NCI-H1417 (cell line): ENCODE data around the gene ROBO1.
"Not testable (repeated sequence)": the region's sequence is repeated elsewhere in the genome, so short reads cannot be mapped to it uniquely, and the experiment has no call there.

Experiments
- DNase-seq, 3 experiments: peaks; one replicate each; lab custom pipeline; 2025; lab: John Stamatoyannopoulos, UW

The ROBO1 gene

DNA sequence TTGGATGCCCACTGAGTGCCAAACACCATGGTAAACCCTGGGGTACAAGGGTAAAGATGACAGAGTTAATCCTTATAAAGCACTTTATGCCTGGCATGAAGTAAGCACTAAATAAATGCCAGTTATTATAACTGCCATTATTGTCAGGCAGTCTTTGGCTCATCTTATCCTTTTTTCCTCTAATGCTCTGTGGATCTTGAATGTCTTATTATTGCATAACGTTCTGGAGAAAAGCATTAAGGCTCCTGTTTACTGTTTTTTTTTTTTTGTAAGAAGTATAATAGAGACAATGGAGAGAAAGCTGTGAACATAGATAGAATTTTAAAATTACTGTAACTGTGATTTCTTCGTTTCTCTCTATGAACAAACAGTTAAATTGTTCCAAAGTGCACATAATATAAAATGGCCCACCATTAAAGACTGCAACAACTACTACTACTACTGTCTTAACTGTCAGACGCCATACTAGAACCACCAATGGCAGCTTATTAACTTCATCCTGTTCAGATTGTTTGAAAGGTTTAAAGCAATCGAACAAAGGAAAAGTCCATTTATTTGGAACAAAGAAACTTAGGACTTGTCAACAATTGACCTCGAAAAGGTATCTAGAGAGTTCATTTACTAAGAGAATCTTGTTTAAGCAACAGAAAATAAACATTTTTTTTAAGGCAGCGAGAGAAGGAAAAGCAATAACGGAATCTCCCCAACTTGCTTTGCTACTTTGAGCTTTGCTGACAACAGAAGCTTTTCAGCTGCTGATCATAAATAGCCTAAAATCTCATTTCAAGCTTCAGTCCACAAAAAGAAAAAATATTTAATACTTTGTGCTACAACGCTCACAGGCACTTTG, 520.7 kb downstream of the ROBO1 start:
- no peak for DNase-seq

DNA sequence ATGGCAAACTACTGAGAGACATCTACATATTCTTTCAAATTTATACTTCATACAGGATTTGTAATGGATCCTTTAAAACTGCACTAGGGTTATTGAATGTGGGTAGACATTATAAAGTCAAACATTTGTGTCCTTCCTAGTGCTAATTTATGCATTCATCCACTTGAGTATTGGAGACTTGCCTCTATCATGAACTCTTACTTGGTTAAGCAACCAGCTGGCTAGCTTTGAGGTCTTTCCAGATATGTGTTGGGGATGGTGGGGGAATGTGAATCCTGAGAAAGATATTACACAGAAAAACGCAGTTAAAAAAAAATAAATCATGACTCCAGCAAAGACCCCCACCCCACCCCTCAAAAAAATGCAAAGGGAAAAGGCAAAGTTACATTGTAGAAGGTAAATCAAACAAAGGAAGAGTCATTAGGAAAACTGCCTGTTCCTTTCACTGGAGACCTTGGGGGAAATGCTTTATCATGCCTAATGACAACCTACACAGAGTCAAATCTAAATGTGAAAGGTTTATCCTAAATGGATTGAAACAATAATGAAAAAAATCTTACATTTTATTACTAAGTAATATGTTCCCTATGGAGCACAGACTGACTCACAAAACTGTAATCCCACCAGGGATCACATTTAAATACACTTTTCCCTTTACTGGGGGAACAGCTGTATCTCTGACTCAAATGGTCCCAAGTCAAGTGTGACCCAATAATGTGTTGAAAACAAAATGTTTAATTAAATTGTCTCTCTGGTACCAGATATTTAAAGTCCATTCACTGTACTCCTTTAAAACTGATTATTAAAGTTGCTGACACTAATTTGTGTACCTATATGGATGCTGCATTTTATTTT, 522.3 kb downstream of the ROBO1 start:
- no peak for DNase-seq

DNA sequence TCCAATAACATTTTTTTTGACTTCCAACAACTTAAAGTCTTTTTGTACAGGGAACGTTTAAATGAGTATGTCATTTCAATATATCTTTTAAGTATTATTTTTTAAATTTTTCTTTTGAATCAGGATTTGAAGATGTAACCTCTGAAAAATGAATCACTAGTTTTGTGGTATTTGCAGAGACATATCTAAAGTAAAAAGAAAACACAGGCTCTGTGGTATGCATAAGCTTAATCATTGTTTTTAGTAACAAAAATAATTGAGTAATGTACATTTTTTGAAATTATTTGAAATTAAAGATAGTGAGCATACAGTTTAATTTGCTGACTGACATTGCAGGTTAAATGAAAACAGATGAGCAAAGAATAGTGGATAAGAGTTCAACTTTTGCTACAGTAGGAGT, 531.3 kb downstream of the ROBO1 start:
- no peak for DNase-seq

DNA sequence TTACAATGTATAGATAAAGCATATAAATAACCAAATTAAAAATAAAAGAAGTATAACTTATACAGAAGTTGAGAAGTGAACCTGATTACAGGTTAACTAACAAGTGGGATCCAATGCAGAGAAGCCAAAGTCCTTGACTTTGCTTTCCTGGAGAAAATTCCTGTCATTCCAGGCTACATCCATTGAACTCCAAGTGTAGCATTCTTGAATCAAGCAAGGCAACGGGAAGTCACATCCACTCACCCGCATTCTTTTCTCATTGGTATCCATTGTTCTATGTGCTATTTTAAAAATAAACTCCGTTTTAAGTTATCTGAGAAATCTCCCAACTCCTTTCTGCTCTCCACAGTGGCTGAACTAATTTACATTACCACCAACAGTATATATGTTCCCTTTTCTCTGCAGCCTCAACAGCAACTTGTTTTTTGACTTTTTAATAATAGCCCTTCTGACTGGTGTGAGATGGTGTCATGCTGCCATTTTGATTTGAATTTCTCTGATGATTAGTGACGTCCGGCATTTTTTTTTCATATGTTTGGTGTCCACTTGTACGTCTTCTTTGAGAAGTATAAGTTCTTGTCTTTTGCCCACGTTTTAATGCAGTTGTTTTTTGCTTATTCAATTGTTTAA, 534.3 kb downstream of the ROBO1 start:
- DNase-seq = no peak

DNA sequence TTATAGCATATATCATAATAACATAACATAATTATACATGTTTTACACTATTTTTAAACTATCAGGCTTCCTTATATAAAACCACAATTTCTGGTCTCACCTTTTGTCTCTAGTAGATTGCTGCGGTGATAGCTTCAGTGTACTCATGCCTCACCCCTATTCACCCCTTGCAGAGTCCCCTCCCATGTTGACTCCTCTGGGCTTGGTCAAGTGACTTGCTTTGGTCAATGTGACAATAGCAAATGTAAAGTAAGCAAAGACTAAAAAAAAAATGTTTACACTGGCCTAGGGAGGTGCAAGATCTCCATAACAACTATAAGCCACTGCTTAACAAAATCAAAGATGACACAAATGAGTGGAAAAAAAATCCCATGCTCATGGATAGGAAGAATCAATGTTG, 537.5 kb downstream of the ROBO1 start:
- no peak for DNase-seq

DNA sequence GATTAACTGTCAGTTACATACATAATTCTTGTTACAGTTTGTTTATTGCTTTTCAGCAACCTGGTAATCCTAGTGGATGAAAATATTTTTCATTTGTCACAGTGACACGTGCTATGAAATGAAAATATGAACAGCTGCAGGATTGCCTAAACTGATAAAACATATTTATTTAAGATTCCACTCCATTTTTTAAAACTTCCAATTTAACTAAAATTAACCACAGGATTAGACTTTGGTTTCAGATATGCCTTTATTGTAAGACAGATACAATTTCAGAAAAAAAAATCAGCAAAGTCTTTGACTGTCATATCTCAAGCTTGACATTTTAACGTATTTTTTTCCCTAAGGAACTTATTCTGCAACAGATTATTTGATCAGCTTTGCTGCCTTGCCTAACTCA, 550.7 kb downstream of the ROBO1 start:
- DNase-seq = no peak

DNA sequence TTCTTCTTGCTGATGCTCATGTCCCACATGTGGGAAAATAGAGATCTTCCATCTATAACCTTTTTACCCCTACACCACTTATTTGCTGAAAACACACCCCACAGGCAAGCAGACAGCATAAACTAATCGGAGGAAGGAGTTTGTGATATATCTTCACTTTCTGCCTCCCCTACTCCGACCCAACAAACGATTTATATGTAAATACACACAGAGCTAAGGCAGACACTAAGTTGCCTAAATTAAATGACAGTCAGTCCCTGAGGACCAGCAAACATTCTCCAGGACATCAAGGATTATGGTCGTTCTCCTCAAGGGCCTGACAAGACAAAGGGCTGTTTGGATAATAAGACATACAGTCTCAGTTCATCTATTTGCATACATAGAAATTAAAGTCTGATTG, 552.5 kb downstream of the ROBO1 start:
- no peak for DNase-seq

DNA sequence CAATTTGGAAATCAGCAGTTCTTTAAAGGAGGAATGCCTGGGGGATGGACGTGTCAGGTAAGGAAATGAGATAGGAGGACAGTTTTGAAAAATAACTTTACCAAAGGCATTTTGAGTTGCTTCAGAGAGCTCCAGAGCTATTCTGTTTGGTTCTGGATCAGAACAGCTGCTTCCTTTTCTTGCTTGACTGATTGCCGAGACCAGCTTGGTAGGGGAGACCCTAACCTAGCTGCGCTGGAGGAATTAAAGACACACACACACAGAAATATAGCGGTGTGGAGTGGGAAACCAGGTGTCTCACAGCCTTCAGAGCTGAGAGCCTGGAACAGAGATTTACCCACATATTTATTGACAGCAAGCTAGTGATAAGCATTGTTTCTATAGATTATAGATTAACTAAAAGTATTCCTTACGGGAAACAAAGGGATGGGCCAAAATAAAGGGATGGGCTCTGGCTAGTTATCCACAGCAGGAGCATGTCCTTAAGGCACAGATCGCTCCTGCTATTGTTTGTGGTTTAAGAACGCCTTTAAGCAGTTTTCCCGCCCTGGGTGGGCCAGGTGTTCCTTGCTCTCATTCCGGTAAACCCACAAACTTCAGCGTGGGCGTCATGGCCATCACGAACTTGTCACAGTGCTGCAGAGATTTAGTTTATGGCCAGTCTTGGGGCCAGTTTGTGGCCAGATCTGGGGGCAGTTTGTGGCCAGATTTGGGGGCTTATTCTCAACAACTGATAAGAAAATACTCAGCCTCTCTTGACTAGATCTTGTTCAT, 556.0 kb downstream of the ROBO1 start:
- DNase-seq = no peak

DNA sequence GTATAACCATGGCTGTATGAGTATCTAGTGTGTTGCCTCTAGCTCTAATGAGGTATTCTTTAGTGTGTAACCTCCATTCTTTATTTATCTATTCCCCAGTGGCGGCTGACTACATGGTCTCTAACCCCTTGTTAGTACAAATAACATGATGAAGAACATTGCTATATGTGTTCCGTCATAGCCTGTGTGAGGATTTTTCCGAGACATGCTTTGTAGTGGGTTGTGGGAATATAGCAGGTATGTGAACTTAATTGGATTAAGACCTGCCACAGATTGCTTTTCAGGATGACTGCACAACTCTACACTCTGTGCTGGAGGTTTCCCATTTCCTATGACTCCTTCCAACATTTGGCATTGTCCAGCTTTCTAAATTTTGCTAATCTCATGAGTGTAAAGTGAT, 563.4 kb downstream of the ROBO1 start:
- DNase-seq = no peak

DNA sequence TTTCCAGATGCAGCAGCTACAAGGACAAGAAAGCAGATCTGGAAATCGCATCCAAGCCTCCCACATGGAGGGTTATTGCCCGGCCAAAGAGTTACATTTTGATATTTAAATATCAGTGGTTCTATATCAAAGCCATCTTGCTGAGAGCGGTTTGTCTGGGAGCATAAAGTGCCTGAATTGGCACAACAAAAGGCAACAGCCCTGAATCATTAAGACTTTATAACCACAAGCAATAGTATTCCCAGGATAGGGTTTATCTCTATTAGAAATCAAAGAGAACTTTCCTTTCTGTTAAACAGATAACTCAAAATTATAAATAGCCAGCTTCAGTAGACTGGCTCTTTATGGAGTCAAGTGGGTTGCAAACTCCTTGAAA, 564.7 kb downstream of the ROBO1 start:
- no peak for DNase-seq

DNA sequence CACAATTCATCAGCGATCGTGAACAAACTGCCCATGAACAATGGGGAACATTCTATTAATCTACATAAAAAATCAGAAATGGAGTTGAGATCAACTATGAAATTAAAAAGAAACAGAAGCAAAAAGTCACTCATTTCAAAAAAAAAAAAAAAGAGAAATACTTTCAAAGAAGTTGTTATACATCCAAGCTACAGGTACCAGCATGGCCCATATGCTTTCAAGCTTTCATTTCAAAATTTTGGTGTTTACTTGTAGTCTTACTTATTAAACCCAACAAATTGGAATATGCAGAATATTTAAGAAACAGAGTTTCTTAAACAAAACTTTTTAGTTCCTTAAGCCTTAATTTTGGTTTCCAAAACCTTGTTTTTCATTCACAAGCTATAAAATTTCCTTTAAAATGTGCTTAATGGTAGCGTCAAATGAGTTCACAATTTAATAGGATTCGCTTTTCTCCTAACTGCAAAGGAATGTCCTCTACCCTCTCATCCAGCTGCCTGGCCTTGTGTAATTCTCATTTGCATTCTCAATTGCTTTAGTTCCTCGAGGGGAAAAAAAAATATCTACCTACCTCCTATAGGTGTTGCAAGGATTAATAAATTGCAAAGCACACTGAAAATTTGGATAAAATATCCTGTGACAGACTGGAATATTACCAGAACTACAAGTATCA, 565.2 kb downstream of the ROBO1 start:
- no peak for DNase-seq

DNA sequence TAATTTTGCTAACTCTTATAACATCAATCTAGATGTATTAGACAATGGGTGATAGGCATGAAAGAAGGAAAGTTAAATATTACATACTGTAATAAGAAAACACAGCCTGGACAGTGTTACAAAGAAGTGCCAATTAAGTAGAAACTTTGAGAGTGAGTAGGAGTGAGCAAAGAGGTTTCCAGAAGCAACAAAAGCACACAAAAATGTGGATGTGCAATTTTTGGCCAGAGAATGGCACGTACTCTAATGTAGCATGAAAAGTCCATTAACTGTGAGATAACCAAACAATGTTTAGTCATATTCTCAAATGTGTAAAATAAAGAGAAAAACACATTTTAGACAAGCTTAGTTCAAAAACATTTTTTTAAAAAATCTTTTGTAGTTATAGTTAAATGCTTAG, 567.3 kb downstream of the ROBO1 start:
- no peak for DNase-seq

DNA sequence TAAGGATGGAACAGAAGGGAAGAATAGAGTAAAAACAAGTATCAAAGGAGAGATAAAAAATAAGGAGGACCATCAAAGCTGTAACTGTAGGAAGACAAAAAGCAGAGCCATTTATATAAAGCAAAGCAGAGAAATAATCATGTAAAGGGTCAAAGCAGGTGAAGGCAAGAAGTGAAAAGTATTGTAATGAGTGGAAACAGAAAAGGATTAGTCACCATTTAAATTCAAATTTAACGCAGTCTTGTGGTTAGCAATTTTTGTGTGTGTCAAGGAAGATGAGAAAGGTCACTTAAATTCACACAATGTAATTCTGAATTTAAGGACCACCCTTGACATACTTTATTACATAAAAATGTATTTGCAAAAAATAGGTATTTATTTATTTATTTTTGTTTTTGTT, 567.8 kb downstream of the ROBO1 start:
- DNase-seq = no peak

DNA sequence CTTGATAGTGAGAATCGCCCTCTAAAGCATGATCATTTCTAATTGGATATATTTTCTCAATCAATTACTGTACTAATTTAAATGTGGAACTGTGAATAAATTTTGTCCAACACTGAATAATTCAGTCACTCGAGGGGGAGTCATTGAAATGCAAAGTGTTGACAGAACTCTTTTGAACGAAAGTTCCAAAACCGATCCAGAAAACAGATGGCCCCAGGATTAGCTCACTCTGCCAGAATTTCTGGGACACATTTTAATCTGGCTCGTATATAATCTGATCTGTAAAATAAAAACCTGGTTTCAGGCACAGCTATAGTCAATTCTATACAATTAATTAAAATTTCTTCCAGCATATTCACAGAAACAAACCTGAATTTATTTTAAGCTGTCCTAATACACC, 580.4 kb downstream of the ROBO1 start:
- no peak for DNase-seq

DNA sequence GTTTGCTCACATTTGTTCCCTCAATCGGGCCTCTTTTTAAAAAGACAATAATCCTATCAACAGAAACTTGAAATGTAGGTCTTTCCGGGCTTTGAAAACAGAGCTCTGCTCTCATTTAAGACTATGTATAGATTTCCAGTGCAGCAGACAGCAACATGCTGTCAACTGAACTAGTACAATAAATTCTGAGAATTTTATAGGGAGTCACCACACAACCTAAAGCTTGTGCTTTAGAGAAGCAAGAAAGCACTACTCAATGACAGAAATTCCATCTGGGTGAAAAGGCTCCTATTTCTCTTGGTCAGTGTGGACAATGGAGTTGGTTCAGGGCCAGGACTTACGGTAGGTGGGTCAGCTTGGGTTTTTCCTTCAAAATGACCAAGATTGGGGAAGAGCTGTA, 583.5 kb downstream of the ROBO1 start:
- DNase-seq = peak in 1 of 3 experiments; percentile 4

DNA sequence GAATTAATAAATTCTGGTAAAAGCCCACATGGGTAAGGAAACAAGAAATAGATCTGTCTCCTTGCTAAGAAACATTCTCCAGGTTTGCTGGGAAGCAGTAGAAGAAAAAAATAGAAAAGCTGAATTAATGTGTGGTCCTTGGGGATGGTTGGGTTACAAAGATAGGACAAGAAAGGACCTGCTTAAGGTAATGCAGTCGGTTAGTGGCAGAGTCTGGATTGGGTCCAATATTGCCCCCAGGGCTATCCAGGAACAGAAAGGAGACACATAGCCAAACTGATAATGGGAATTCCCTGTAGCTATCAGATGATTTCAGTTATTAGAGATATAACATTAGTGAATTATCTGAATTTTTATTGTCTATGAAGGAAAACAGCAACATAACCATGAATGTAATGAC, 584.3 kb downstream of the ROBO1 start:
- no peak for DNase-seq

DNA sequence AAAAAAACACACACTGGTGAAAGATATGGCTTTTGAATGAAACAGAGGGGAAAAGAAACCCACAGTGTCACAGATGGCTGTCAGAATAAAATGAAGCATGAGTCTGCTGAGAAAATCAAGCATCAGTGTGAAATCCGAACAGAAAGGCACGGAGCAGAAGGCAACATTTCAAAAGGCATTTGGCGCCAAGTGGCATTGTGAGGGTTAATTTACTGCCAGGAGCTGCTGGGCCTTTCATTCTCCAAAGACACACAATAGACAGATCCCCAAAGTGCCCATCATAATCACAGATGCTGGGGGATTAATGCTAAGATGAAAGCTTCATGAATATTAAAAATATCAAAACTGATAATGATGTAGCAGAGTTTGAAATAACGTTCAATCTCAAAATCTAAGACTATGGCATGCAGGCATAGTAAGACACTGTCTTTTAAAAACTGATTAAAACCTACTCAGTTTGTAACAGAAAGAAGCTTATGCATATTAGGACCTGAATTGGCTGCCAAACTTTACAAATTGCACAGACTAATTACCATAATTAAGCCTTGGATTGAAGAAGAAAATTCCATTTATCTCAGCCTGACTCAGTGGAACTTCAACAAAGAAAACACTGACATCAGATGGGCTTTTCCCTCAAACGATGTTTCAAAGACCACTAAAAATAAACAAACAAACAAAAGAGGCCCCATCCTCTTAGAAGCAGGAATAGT, 589.2 kb downstream of the ROBO1 start:
- peak in 1 of 3 experiments; percentile 30 for DNase-seq

DNA sequence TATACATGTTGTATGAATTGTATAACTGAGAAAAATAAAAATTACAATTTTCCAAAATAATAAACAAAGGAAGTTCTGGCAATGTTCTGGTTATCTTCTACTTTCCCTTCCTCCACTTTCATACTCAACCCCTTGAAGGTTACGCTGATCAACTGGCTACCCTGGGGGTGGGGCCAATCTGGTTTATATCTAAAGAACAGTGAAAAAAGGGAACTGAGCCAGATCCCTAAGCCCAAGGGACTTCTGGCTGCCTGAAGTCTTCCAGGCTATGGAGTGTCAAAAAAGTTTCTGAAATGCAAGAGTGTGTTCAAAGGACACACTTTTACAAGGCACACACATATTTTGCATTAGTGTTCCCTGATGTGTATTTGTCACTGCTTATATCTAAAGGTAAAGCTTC, 591.9 kb downstream of the ROBO1 start:
- DNase-seq = no peak

DNA sequence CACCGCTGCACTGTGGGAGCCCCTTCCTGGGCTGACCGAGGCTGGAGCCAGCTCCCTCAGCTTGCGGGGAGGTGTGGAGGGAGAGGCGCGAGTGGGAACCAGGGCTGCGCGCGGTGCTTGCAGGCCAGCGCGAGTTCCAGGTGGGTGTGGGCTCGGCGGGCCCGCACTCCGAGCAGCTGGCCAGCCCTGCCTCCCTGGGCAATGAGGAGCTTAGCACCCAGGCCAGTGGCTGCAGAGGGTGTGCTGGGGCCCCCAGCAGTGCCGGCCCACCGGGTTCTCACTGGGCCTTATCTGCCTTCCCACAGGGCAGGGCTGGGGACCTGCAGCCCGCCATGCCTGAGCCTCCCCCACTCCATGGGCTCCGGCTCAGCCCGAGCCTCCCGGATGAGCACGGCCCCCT, 594.5 kb downstream of the ROBO1 start:
- DNase-seq = not testable (repeated sequence)

DNA sequence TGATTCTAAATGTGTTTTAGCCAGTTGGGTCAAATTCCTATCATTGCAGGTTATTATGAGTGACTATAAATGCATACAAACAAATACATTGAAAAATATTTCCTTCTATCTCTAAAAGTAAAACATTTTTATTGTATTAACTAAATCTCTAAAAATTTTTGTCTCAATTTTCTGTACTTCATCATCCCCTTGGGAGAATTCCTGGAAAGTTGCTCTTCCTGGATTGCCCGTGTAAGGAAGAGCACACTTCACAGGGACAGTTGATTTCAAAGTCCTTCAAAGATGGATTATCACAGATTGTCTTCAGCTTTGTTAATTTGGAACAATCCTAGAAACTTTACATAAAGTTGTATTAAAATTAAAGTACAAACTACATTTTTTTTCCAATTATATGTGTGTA, 595.6 kb downstream of the ROBO1 start:
- DNase-seq = no peak

DNA sequence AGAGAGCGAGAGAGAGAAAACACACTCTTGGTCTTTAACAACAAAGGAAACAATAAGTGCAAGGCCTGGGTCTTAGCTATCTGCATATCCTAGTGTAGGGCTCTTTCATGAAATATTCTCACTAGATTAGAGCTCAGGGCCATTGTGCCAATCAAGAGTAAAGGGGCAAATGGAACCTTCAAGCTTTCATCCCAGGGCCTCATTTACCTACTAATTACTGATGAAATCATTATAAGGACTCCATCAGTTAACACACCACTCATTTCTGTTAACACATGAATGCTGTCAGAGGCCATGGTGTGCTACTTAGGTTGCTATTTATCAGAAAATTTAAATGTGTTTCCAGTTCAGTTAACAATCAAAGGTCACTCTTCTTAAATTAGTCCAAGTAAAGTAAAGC, 597.8 kb downstream of the ROBO1 start:
- no peak for DNase-seq
